GM12878 (cell line): ENCODE measurements around the gene INSIG1. TPM values are rescaled to one million over a fixed set of nuclear protein-coding genes. Genes with fewer than 3 reads are reported as not detected.

Experiments
- ATAC-seq: fragments of 200-7000 bp; cut with Tn5 transposase; 3 replicates; pipeline ENCODE4 v1.9.1; 2020; ENCODE audit warnings: mild to moderate bottlenecking, moderate library complexity
- BruUV-seq: library from RNA; stranded (reverse); fragments of 400-500 nt; replicated peaks from 2 replicates; lab custom pipeline; 2021; lab: Mats Ljungman, UMichigan
- CTCF ChIA-PET: fragments of 300-600 bp; sonication (Branson Sonifier 250); formaldehyde crosslinking; extraction: SDS; loops from one replicate; lab custom pipeline; 2021; ENCODE audit warnings: inconsistent platforms; lab: Yijun Ruan, JAX
- POLR2A ChIA-PET: fragments of 350-600 bp; formaldehyde crosslinking; extraction: SDS; loops from one replicate; lab custom pipeline; 2021; ENCODE audit warnings: inconsistent platforms; lab: Charles Lee
- RAD21 ChIA-PET: fragments of 300-600 bp; sonication (Branson Sonifier 250); formaldehyde crosslinking; loops from one replicate; lab custom pipeline; 2023; ENCODE audit warnings: antibody characterized with exemption; ENCODE audit not compliant: unreplicated experiment; lab: Charles Lee
- SMC1A ChIA-PET: fragments of 300-600 bp; sonication (Branson Sonifier 250); formaldehyde crosslinking; loops from one replicate; lab custom pipeline; 2023; ENCODE audit not compliant: unreplicated experiment, uncharacterized antibody; lab: Charles Lee
- DNase-seq: peaks from one replicate; pipeline ENCODE4 v3.0.0-alpha.2; 2011; ENCODE audit warnings: low read depth, low spot score
- FAIRE-seq: peaks from 3 replicates; lab custom pipeline; 2011; peaks lifted over from hg19 to GRCh38; lab: Jason Lieb, UNC
- H2AFZ ChIP-seq: 2 replicates; pipeline ENCODE4 v1.6.0; 2011; ENCODE audit warnings: low read depth, low read length, control low read depth; ENCODE audit not compliant: control insufficient read depth
- H3K27ac ChIP-seq: 2 replicates; pipeline ENCODE4 v1.5.1; 2011; ENCODE audit warnings: control low read depth; ENCODE audit not compliant: control insufficient read depth, insufficient read depth
- H3K27me3 ChIP-seq, 2 experiments: replicated peaks in 1 of 2; 2 replicates each; pipeline versions ENCODE4 v1.6.0 to v1.6.1; 2011; ENCODE audit warnings: low read length in 1 of 2; ENCODE audit not compliant: control insufficient read depth in 2 of 2, insufficient read depth in 2 of 2
- H3K36me3 ChIP-seq, 2 experiments: 2 replicates each; pipeline ENCODE4 v1.5.1; 2011; ENCODE audit warnings: low read length in 1 of 2; ENCODE audit not compliant: control insufficient read depth in 2 of 2, insufficient read depth in 2 of 2
- H3K4me1 ChIP-seq: 2 replicates; pipeline ENCODE4 v1.6.1; 2011; ENCODE audit warnings: mild to moderate bottlenecking, low read length, moderate library complexity, mixed read lengths; ENCODE audit not compliant: control insufficient read depth, insufficient read depth
- H3K4me2 ChIP-seq: 2 replicates; pipeline ENCODE4 v1.6.0; 2011; ENCODE audit warnings: control low read depth; ENCODE audit not compliant: control insufficient read depth, insufficient read depth
- H3K4me3 ChIP-seq: fragments of 200-600 bp; sonication (generic); 2 replicates; pipeline ENCODE4 v1.5.1; 2016
- H3K79me2 ChIP-seq: 2 replicates; pipeline ENCODE4 v1.6.0; 2011; ENCODE audit warnings: low read length; ENCODE audit not compliant: control insufficient read depth, insufficient read depth
- H3K9ac ChIP-seq: 2 replicates; pipeline ENCODE4 v1.8.0; 2011; ENCODE audit warnings: low read length, control low read depth, mixed read lengths; ENCODE audit not compliant: control insufficient read depth, insufficient read depth
- H3K9me3 ChIP-seq: replicated peaks from 3 replicates; pipeline ENCODE4 v1.5.1; 2011; ENCODE audit warnings: mild to moderate bottlenecking, low read length; ENCODE audit not compliant: control insufficient read depth, insufficient read depth
- H4K20me1 ChIP-seq: 2 replicates; pipeline ENCODE4 v1.6.0; 2011; ENCODE audit not compliant: control insufficient read depth, insufficient read depth
- E4F1 ChIP-seq: fragments of 450-650 bp; IDR thresholded peaks from 2 replicates; pipeline ENCODE4 v1.6.1; 2018; ENCODE audit warnings: borderline replicate concordance, mild to moderate bottlenecking; ENCODE audit not compliant: partially characterized antibody
- ELK1 ChIP-seq: IDR thresholded peaks from 2 replicates; pipeline ENCODE4 v1.6.1; 2012; ENCODE audit warnings: low read depth, low read length, improper control_type of control experiment
- HSF1 ChIP-seq: fragments of 150-350 bp; IDR thresholded peaks from 2 replicates; pipeline ENCODE4 v1.6.1; 2014; ENCODE audit warnings: mild to moderate bottlenecking, low read depth, low read length
- POLR2AphosphoS2 ChIP-seq: IDR thresholded peaks from 2 replicates; pipeline ENCODE4 v1.6.1; 2011; ENCODE audit warnings: low read depth, mild to moderate bottlenecking, low read length, improper control_type of control experiment, moderate library complexity
- RBBP5 ChIP-seq: fragments of 200-600 bp; sonication (generic); conservative IDR thresholded peaks from 2 replicates; pipeline ENCODE4 v1.6.1; 2016
- WRNIP1 ChIP-seq: IDR thresholded peaks from 2 replicates; pipeline ENCODE4 v1.6.1; 2011; ENCODE audit warnings: low read depth, low read length, improper control_type of control experiment, borderline replicate concordance
- YY1 ChIP-seq: IDR thresholded peaks from 2 replicates; pipeline ENCODE4 v1.6.1; 2011; ENCODE audit warnings: low read depth, mild to moderate bottlenecking, low read length
- ZBTB33 ChIP-seq: fragments of 450-650 bp; IDR thresholded peaks from 2 replicates; pipeline ENCODE4 v1.6.1; 2017; ENCODE audit warnings: mild to moderate bottlenecking
- WGBS: methylation state at CpG from one replicate; pipeline ENCODE4 v1.1.6; 2016; ENCODE audit warnings: low lambda C conversion rate; ENCODE audit not compliant: insufficient replicate concordance, insufficient coverage; ENCODE audit errors: missing lambda C conversion rate; 5-methylcytosine and 5-hydroxymethylcytosine counted together
- in situ Hi-C: fragments of 300-500 bp; cut with MboI; formaldehyde crosslinking; loops from 9 replicates; pipeline ENCODE4 v1.14.3; 2018; ENCODE audit warnings: mixed read lengths
- intact Hi-C: fragments of 100-400 bp; cut with micrococcal nuclease; formaldehyde crosslinking; loops from one replicate; pipeline ENCODE4 v1.14.2; 2022; ENCODE audit not compliant: unreplicated experiment
- polyA plus RNA-seq, 11 experiments: library from polyadenylated mRNA; depleted of rRNA in 4 of 11; unstranded in 6 of 11; stranded (reverse) in 5 of 11; fragments of >200 nt; fragmentation: Nextera tagmentation in 4 of 11; fragmentation: Illumina TruSeq in 1 of 11; extraction: Ambion mirVana in 4 of 11; extraction: Trizol in 1 of 11; gene quantifications; 1 replicate in 1 of 11; 2 replicates in 10 of 11; pipeline versions ENCODE4 v1.2.1 to v1.2.3, GENCODE V29; 2011 to 2016; ENCODE audit warnings: inconsistent platforms in 2 of 11, missing spikeins in 2 of 11, low read depth in 1 of 11
- total RNA-seq, 4 experiments: library from RNA; depleted of rRNA in 3 of 4; stranded (reverse); fragments of >200 nt in 3 of 4; fragmentation: Illumina TruSeq in 1 of 4; extraction: Trizol in 1 of 4; gene quantifications; 2 replicates each; pipeline versions ENCODE4 v1.2.1 to v1.2.3, GENCODE V29; 2013 to 2021

INSIG1 gene
- total and polyA plus RNA-seq, 10 of the 15 experiments (the other 5 are each of a cell fraction or from before 2014, with no cell fraction given) = 29.6 to 168 (median 91.1) TPM

- no peak overlapping the region for H3K27ac ChIP-seq
- no peaks in the 10 kb centered on the region for H3K27me3 ChIP-seq
- H3K4me2 ChIP-seq = no peak overlapping the region
- no peak for TF ChIP-seq YY1
- no peak for TF ChIP-seq E4F1
- no peak for TF ChIP-seq ZBTB33
- TF ChIP-seq POLR2AphosphoS2 = no peak
- TF ChIP-seq RBBP5 = no peak
- no peak for TF ChIP-seq ELK1
- no peak for TF ChIP-seq HSF1
- no peak for TF ChIP-seq WRNIP1
- TF ChIP-seq, all 136 proteins: peak for 0
- ChIA-PET POLR2A (interaction anchor here (0.6 kb wide), 1 partner anchor 79 kb away, joined by 5 read pairs; no protein-coding TSS in a partner anchor), CTCF (interaction anchor here (1.0 kb wide), 1 partner anchor 50 kb away, joined by 3 read pairs; no protein-coding TSS in a partner anchor), SMC1A (interaction anchor here (1.3 kb wide), 1 partner anchor 10 kb away, joined by 3 read pairs; no protein-coding TSS in a partner anchor), RAD21 (no interaction called here)
- Histone ChIP-seq H3K4me1 (peaks cover 4% of the 10 kb centered on the region; the same call in 1 of the 2 replicates), H3K9me3 (no peaks in the 10 kb centered on the region), H4K20me1 (no peaks in the 10 kb centered on the region), H3K36me3 (peaks cover 0 to under 1% of the 10 kb centered on the region in 2 experiments; a peak in 1 of 4 replicates), H3K4me3 (no peak overlapping the region), H2AFZ (no peak overlapping the region), H3K79me2 (peaks cover 21% of the 10 kb centered on the region), H3K9ac (no peak overlapping the region)
- intact Hi-C loops = loop anchor here (10.0 kb wide), 1 partner anchor 430 kb away; no protein-coding TSS in a partner anchor
- over 99% methylated on average over 6 of the region's 6 CpGs for WGBS
- FAIRE-seq = no peak
- DNase-seq = no peak
- in situ Hi-C loops = loop anchor here (10.0 kb wide), 1 partner anchor 90 kb away; no protein-coding TSS in a partner anchor
- no peak for ATAC-seq
- BruUV-seq = no TSS peak
These were observed 3.2 kb upstream of the INSIG1 start for GRCh38 chr7:155294511-155294778.
